Measurements from ENCODE around the gene PPP1R2C. TPM values are rescaled to one million over a fixed set of nuclear protein-coding genes. Genes with fewer than 3 reads are reported as not detected.

Gene PPP1R2C
- polyA plus RNA-seq (not detected in 3 replicates), polyA minus RNA-seq (not detected in 3 replicates)
- polyA plus RNA-seq (2011; ENCODE audit: low read depth) = not detected
- polyA plus RNA-seq (2011; cell fraction: cytosol; rRNA removed) = not detected in 2 replicates
- not detected in 2 replicates for polyA plus RNA-seq (2011; cell fraction: nucleus; rRNA removed)
- not detected in 2 replicates for polyA plus RNA-seq (2012; ENCODE audit: low replicate concordance)
- not detected for polyA minus RNA-seq (2011; cell fraction: cytosol; rRNA and poly(A)+ RNA removed)
- not detected in 2 replicates for polyA minus RNA-seq (2011; cell fraction: nucleus; rRNA and poly(A)+ RNA removed)

GRCh38 chrX:42778096-42778495, at the start of gene PPP1R2C:
Gene PPP1R2C (minus strand): TSS chrX:42778163. CDS start chrX:42778079, 84 bp downstream.
- Histone ChIP-seq H3K4me2 (ENCODE audit: control insufficient read depth, extremely low read depth, insufficient read depth, low read depth, low read length) (no peak within 1 kb of the TSS), H3K79me2 (ENCODE audit: control insufficient read depth, insufficient read depth, low read length) (no peaks in the 10 kb centered on the region), H2AFZ (ENCODE audit: control insufficient read depth, low read length) (no peak within 1 kb of the TSS), H3K9me3 (ENCODE audit: control insufficient read depth, low read depth, low read length) (peaks cover 2% of the 10 kb centered on the region), H3K27ac (ENCODE audit: control insufficient read depth, insufficient read depth, low read length) (no peak within 1 kb of the TSS), H4K20me1 (ENCODE audit: control insufficient read depth, extremely low read depth, insufficient read depth, low read length) (no peaks in the 10 kb centered on the region), H3K4me3 (ENCODE audit: control insufficient read depth in 2 of 3, extremely low read depth in 1 of 3, insufficient read depth in 2 of 3, low read depth in 1 of 3, low read length in 3 of 3) (no peak within 1 kb of the TSS), H3K36me3 (ENCODE audit: control insufficient read depth in 2 of 2, extremely low read depth in 1 of 2, insufficient read depth in 2 of 2, low read length in 2 of 2) (no peaks in the 10 kb centered on the region), H3K9me1 (ENCODE audit: control insufficient read depth, extremely low read depth, insufficient read depth, low read length) (no peaks in the 10 kb centered on the region), H3K27me3 (ENCODE audit: control insufficient read depth, extremely low read depth, insufficient read depth, low read length) (no peaks in the 10 kb centered on the region), H3K9ac (ENCODE audit: control insufficient read depth, extremely low read depth, insufficient read depth, low read length) (no peak within 1 kb of the TSS), H3K4me1 (ENCODE audit: control insufficient read depth, extremely low read depth, insufficient read depth, low read length) (no peaks in the 10 kb centered on the region)
- FAIRE-seq (no peak), DNase-seq (ENCODE audit: low read depth, low spot score) (no peak)
- dilution Hi-C loops (cut with MboI; ENCODE audit: extremely low pct_ligation_motif_present, low sequenced_read_pairs) = no loop called here
- no peak for TF ChIP-seq EZH2 (IDR thresholded peaks at IDR 0.05; ENCODE audit: low read length)
- TF ChIP-seq, protein P1, sequence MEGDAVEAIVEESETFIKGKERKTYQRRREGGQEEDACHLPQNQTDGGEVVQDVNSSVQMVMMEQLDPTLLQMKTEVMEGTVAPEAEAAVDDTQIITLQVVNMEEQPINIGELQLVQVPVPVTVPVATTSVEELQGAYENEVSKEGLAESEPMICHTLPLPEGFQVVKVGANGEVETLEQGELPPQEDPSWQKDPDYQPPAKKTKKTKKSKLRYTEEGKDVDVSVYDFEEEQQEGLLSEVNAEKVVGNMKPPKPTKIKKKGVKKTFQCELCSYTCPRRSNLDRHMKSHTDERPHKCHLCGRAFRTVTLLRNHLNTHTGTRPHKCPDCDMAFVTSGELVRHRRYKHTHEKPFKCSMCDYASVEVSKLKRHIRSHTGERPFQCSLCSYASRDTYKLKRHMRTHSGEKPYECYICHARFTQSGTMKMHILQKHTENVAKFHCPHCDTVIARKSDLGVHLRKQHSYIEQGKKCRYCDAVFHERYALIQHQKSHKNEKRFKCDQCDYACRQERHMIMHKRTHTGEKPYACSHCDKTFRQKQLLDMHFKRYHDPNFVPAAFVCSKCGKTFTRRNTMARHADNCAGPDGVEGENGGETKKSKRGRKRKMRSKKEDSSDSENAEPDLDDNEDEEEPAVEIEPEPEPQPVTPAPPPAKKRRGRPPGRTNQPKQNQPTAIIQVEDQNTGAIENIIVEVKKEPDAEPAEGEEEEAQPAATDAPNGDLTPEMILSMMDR (optimal IDR thresholded peaks at IDR 0.05 in 1 of 3, IDR thresholded peaks at IDR 0.05 in 1 of 3, conservative IDR thresholded peaks at IDR 0.05 in 1 of 3; ENCODE audit: extremely low read depth in 1 of 3, insufficient read depth in 2 of 3, low read length in 3 of 3) = no peak

DNA sequence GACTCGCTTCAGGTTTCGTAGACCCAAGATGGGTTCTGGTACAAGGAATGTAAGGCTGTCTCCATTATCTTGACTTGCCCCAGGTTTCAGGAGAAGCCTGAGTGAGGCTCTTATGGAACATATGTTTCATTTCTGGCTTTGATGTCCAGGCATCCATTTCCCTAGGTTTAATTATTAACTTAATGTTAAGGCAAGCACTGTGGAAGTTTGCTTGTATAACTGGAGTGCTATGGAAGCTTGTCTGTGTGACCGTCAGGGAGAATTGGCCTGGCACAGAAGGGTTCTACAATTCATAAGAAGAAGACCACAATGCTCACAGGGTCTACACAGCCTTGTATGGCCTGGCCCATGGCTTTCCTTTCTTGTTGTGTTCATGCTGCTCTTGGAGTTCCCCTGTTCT, 47.2 kb upstream of the PPP1R2C start:
- H3K36me3 ChIP-seq (ENCODE audit: control insufficient read depth in 2 of 2, extremely low read depth in 1 of 2, insufficient read depth in 2 of 2, low read length in 2 of 2) = no peaks in the 10 kb centered on the region
- no peaks in the 10 kb centered on the region for H3K9me3 ChIP-seq (ENCODE audit: control insufficient read depth, low read depth, low read length)
- no peaks in the 10 kb centered on the region for H3K79me2 ChIP-seq (ENCODE audit: control insufficient read depth, insufficient read depth, low read length)
- no peak overlapping the region for H2AFZ ChIP-seq (ENCODE audit: control insufficient read depth, low read length)
- no peak for TF ChIP-seq EZH2 (IDR thresholded peaks at IDR 0.05; ENCODE audit: low read length)
- TF ChIP-seq, protein P1 (optimal IDR thresholded peaks at IDR 0.05 in 1 of 3, IDR thresholded peaks at IDR 0.05 in 1 of 3, conservative IDR thresholded peaks at IDR 0.05 in 1 of 3; ENCODE audit: extremely low read depth in 1 of 3, insufficient read depth in 2 of 3, low read length in 3 of 3) = no peak
- H3K27ac ChIP-seq (ENCODE audit: control insufficient read depth, insufficient read depth, low read length) = no peak overlapping the region
- H4K20me1 ChIP-seq (ENCODE audit: control insufficient read depth, extremely low read depth, insufficient read depth, low read length) = no peaks in the 10 kb centered on the region
- H3K27me3 ChIP-seq (ENCODE audit: control insufficient read depth, extremely low read depth, insufficient read depth, low read length) = no peaks in the 10 kb centered on the region
- DNase-seq (ENCODE audit: low read depth, low spot score) (no peak), FAIRE-seq (no peak)
- no peak overlapping the region for H3K9ac ChIP-seq (ENCODE audit: control insufficient read depth, extremely low read depth, insufficient read depth, low read length)
- dilution Hi-C loops (cut with MboI; ENCODE audit: extremely low pct_ligation_motif_present, low sequenced_read_pairs) = no loop called here
- no peak overlapping the region for H3K4me3 ChIP-seq (ENCODE audit: control insufficient read depth in 2 of 3, extremely low read depth in 1 of 3, insufficient read depth in 2 of 3, low read depth in 1 of 3, low read length in 3 of 3)
- H3K4me2 ChIP-seq (ENCODE audit: control insufficient read depth, extremely low read depth, insufficient read depth, low read depth, low read length) = no peak overlapping the region
- no peaks in the 10 kb centered on the region for H3K9me1 ChIP-seq (ENCODE audit: control insufficient read depth, extremely low read depth, insufficient read depth, low read length)
- no peaks in the 10 kb centered on the region for H3K4me1 ChIP-seq (ENCODE audit: control insufficient read depth, extremely low read depth, insufficient read depth, low read length)

Data from keratinocyte (primary cell).